GM23338 (cell line): ENCODE results near the gene GRM3.

Experiments
- CTCF ChIP-seq, 2 experiments: fragments of 200-600 bp in 1 of 2; sonication (generic) in 1 of 2; conservative IDR thresholded peaks; 2 replicates each; pipeline versions ENCODE4 v1.5.1 to v1.6.1; 2016 to 2017; ENCODE audit warnings: antibody characterized with exemption in 2 of 2, low read depth in 2 of 2, mild to moderate bottlenecking in 2 of 2, moderate library complexity in 1 of 2
- EZH2phosphoT487 ChIP-seq: fragments of 200-600 bp; sonication (generic); IDR thresholded peaks from one replicate; pipeline ENCODE4 v1.8.1; 2018; ENCODE audit warnings: antibody characterized with exemption; ENCODE audit not compliant: unreplicated experiment
- POLR2AphosphoS5 ChIP-seq: IDR thresholded peaks from 2 replicates; pipeline ENCODE4 v1.6.1; 2016; ENCODE audit warnings: antibody characterized with exemption, low read depth
- REST ChIP-seq: IDR thresholded peaks from one replicate; pipeline ENCODE4 v1.6.1; 2018; ENCODE audit warnings: antibody characterized with exemption; ENCODE audit not compliant: unreplicated experiment

- no peak for TF ChIP-seq EZH2phosphoT487
- TF ChIP-seq CTCF (conservative IDR thresholded peaks at IDR 0.05; ENCODE audit: low read depth in 2 of 2) = no peak
- TF ChIP-seq REST = no peak
- no peak for TF ChIP-seq POLR2AphosphoS5
Measured at GRCh38 chr7:86708031-86708680, 64.4 kb downstream of the GRM3 start.
